Transverse colon (tissue), 4 donors: ENCODE measurements around the gene MGAT5B.

ENCODE experiments used
- CTCF ChIP-seq, 5 experiments: fragments of 200-600 bp in 3 of 5; fragments of 450-650 bp in 2 of 5; sonication (generic) in 3 of 5; IDR thresholded peaks; 1 replicate in 2 of 5; 2 replicates in 3 of 5; pipeline ENCODE4 v1.5.1; 2016 to 2017; ENCODE audit warnings: antibody characterized with exemption in 5 of 5, inconsistent platforms in 3 of 5, mild to moderate bottlenecking in 2 of 5, moderate library complexity in 1 of 5
- EP300 ChIP-seq: sonication (generic); formaldehyde crosslinking; IDR thresholded peaks from one replicate; pipeline ENCODE4 v1.6.1; 2017; ENCODE audit warnings: antibody characterized with exemption, low read depth
- POLR2A ChIP-seq: fragments of 450-650 bp; IDR thresholded peaks from one replicate; pipeline ENCODE4 v1.6.1; 2016; ENCODE audit warnings: antibody characterized with exemption, mild to moderate bottlenecking, moderate library complexity
- POLR2AphosphoS5 ChIP-seq, 3 donors: sonication (generic); formaldehyde crosslinking; IDR thresholded peaks; one replicate each; pipeline ENCODE4 v1.6.1; 2016; ENCODE audit warnings: antibody characterized with exemption in 3 of 3

DNA sequence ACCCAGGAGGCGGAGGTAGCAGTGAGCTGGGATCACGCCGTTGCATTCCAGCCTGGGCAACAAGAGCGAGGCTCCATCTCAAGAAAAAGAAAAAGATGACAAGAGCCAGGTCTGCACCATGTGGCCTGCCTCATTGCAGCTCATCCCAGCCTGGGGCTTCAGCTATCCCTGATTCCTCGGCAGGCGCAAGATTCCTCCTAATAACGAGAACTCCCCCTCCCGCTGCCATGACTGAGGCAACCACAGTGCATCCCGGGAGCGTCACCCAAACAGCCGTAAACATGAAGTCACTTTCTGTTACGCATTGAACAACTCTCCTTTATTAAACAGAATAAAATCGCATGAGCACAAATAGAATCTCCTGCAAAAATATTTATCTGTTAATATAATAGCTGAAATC, 120.6 kb downstream of the MGAT5B start:
- no peak for TF ChIP-seq POLR2AphosphoS5 (IDR thresholded peaks at IDR 0.05)
- no peak for TF ChIP-seq CTCF (IDR thresholded peaks at IDR 0.05)
- no peak for TF ChIP-seq EP300
- TF ChIP-seq POLR2A, result no peak
